Activated naive CD8-positive, alpha-beta T cell treated with anti-CD3 and anti-CD28 coated beads for 36 hours (primary cell): ENCODE results near the gene RD3L. TPM values are rescaled to one million over a fixed set of nuclear protein-coding genes. Genes with fewer than 3 reads are reported as not detected.

ENCODE experiments used
- DNase-seq: peaks from one replicate; pipeline ENCODE4 v3.0.0; 2021
- H3K27ac Mint-ChIP-seq: one replicate; pipeline ENCODE4 v1.8.0; 2022; ENCODE audit warnings: mild to moderate bottlenecking, moderate library complexity, mixed read lengths
- H3K27me3 Mint-ChIP-seq: one replicate; pipeline ENCODE4 v1.8.0; 2022; ENCODE audit warnings: mild to moderate bottlenecking, mixed read lengths
- H3K36me3 Mint-ChIP-seq: one replicate; pipeline ENCODE4 v1.8.0; 2021; ENCODE audit warnings: mild to moderate bottlenecking, mixed read lengths
- H3K4me1 Mint-ChIP-seq: one replicate; pipeline ENCODE4 v1.8.0; 2021; ENCODE audit warnings: mixed read lengths
- H3K4me3 Mint-ChIP-seq: one replicate; pipeline ENCODE4 v1.8.0; 2022; ENCODE audit warnings: mild to moderate bottlenecking, moderate library complexity, mixed read lengths
- H3K9me3 Mint-ChIP-seq: one replicate; pipeline ENCODE4 v1.8.0; 2022; ENCODE audit warnings: mixed read lengths
- total RNA-seq, 2 experiments: library from RNA; stranded (reverse); gene quantifications; one replicate each; pipeline ENCODE4 v1.2.3, GENCODE V29; 2021

The RD3L gene
- total RNA-seq, 2 experiments from 2014 or later, result not detected

DNA sequence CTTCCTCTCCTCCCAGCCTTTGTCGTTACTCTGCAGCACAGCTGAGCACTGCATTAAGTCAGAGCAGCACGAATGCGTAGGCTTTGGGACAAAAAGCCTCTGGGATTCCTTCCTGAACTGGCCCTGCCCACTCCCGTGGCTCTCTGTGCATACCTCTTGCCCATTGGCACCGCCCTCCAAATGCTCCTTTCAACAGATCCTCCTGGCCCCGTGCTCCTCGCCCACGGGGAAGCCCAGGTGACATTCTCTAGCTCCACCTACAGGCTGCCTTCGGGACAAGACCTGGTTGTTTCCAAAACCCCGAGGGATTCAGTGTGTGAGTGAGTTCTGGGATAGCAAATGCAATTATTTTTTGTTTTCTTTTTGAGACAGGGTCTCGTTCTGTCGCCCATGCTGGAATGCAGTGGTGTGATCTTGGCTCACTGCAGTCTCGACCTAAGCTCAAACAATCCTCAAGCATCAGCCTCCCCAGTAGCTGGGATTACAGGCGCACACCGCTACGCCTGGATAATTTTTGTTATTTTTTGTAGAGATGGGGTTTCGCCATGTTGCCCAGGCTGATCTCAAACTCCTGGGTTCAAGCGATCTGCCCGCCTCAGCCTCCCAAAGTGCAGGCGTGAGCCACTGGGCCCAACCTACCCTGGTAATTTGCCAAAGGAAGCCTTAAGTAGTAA, 31.9 kb downstream of the RD3L start:
- Mint-ChIP-seq H3K27me3 (no peaks in the 10 kb centered on the region), H3K36me3 (peaks cover 10% of the 10 kb centered on the region), H3K4me1 (peaks cover 17% of the 10 kb centered on the region), H3K9me3 (no peaks in the 10 kb centered on the region), H3K4me3 (peak overlapping the region; percentile 5), H3K27ac (peak overlapping the region; percentile 61)
- DNase-seq, result peak; percentile 70

DNA sequence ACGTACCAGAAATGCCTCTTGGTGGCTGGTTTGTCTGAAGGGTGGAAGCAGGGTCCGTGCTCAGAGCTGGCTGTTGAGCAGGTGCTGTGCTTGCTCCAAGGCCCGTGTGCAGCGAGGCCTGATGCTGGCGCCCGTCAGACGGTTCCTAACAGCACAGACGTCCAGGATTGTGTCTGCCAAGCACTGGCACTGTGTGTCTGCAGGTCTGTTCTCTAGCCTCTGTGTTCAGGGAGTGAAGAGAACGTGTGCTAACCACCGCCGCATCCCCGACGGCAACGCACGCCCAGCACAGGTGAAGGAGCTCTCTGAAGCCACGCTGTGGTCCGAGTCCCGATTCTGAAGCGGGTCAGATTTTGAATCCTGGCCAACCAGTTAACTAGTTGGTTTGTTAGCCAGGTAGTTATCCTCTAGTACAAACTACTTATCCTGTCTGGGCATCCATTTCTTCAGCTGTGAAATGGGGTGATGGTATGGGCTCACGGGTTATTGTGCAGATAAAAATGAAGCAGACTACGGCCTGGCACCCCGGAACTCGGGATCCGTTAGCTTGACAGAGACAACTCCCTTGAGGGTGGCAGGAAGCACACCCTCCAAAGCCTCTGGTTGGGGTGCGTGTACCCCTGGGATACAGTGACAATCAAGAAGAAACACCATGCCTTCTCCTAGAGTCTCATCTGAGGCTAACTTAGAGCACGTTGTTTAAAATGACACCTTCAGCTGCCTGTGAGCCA, 32.6 kb downstream of the RD3L start:
- peaks cover 15% of the 10 kb centered on the region for H3K4me1 Mint-ChIP-seq

DNA sequence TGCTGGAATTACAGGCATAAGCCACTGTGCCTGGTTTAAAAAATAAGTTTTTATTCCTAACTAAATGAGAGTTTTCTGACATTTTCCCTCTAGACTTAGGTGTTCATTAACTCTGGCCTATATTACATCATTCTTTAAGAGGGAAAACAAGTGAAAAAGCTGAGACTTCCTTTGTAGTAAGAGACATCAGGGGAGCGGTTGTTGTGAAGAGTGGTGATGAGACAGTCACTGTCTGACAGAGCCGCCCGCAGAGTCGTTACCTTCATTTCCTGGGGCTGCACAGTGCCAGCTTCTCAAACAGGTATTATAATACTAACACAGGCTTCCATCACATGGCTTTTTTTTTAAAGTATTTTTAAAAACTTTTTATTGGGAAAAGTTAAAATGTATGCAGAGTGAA, 33.7 kb downstream of the RD3L start:
- H3K36me3 Mint-ChIP-seq, result peaks cover 4% of the 10 kb centered on the region
- no peak for DNase-seq
- peaks cover 15% of the 10 kb centered on the region for H3K4me1 Mint-ChIP-seq
- peak overlapping the region; percentile 82 for H3K27ac Mint-ChIP-seq
- H3K9me3 Mint-ChIP-seq, result no peaks in the 10 kb centered on the region
- peaks cover 2% of the 10 kb centered on the region for H3K27me3 Mint-ChIP-seq
- no peak overlapping the region for H3K4me3 Mint-ChIP-seq

More for the DNA sequence above, 32.6 kb downstream of the RD3L start:
- peaks cover 7% of the 10 kb centered on the region for H3K36me3 Mint-ChIP-seq
- H3K4me3 Mint-ChIP-seq, result no peak overlapping the region
- no peaks in the 10 kb centered on the region for H3K9me3 Mint-ChIP-seq
- H3K27me3 Mint-ChIP-seq, result no peaks in the 10 kb centered on the region
- H3K27ac Mint-ChIP-seq, result no peak overlapping the region
- DNase-seq, result no peak

DNA sequence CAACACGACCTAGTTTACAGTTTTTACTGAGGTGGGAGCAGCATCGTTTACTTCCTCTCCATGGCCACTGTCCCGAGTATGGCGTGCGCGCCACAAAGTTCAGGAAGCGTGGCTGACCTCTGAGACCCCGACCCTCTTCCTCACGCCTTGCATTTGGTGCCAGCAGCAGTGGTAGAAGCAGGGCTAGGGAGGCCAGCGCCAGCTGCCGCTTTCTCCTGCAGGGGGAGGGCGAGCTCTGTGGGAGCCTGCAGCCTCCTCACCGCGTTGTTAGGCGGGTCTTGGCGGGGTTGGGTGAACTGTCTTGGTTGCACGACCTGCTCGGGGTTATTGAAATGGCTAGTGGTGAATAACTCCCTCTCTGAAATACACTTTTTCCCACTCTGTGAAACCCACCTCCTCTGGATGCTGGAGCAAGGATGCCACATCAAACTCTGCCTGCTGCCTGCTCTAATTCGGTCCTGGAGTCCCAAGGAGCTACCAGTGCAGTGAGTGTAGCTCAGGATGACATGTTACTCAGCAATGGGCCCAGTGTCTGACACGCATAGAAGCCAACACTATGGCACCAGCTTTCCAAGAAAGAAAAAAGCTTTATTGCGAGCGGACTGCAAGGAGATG, 36.4 kb downstream of the RD3L start:
- H3K36me3 Mint-ChIP-seq, result peaks cover 4% of the 10 kb centered on the region
- DNase-seq, result peak; percentile 33
- peaks cover 4% of the 10 kb centered on the region for H3K27me3 Mint-ChIP-seq
- H3K4me3 Mint-ChIP-seq, result peak overlapping the region; percentile 71
- H3K27ac Mint-ChIP-seq, result no peak overlapping the region
- H3K9me3 Mint-ChIP-seq, result no peaks in the 10 kb centered on the region
- H3K4me1 Mint-ChIP-seq, result peaks cover 17% of the 10 kb centered on the region

DNA sequence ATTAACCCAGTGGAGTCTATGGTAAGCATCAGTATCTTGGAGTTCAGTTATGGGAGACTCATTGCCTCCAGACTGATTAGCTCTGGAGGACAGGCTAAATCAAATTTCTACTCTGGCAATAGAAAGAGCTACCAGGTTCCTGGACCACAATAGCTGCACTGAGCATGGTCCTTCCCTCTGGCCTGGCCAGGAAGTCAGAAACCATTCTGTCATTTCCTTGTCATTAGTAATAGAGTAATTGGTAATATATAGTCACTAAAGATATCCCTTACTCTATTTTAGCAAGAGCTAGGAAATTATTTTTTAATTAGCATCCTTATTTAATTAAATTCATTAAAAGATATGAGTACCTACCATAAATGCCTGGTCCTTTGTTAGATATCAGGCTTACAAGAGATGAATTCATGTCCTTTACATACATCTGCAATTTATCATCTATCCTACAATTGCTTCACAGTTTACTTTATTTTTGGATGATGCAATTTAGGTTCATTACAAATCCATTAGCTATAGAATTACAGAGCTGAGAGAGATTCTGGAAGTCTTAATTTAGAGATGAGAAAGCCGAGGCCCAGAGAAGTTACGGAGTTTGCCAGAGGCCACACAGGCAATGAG, 37.7 kb downstream of the RD3L start:
- Mint-ChIP-seq H3K36me3 (peaks cover under 1% of the 10 kb centered on the region), H3K27ac (no peak overlapping the region), H3K27me3 (peaks cover 7% of the 10 kb centered on the region), H3K9me3 (no peaks in the 10 kb centered on the region), H3K4me1 (peaks cover 13% of the 10 kb centered on the region), H3K4me3 (no peak overlapping the region)
- no peak for DNase-seq

DNA sequence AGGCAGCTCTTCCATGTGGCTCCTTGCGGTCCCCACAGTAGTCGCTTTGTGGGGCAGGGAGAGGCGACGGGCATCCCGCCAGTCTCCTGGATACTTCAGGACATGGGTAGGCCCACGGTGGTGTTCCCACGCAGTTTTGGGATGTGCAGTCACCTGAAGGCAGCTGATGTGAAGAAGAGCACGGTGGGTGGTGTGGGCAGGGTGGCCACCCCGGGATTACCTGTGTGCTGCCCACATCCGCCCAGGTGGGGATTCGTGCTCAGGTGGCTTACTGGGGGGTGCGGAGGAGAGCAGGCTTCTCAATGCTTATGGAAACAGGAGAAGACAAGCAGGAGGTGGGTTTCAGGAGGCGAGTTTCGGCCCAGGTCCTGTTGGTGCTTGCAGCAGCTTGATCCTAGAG, 42.5 kb downstream of the RD3L start:
- no peak for DNase-seq
- peaks cover 7% of the 10 kb centered on the region for H3K27me3 Mint-ChIP-seq
- H3K36me3 Mint-ChIP-seq, result no peaks in the 10 kb centered on the region
- H3K9me3 Mint-ChIP-seq, result no peaks in the 10 kb centered on the region
- H3K4me3 Mint-ChIP-seq, result no peak overlapping the region
- H3K27ac Mint-ChIP-seq, result no peak overlapping the region
- H3K4me1 Mint-ChIP-seq, result peaks cover 4% of the 10 kb centered on the region

DNA sequence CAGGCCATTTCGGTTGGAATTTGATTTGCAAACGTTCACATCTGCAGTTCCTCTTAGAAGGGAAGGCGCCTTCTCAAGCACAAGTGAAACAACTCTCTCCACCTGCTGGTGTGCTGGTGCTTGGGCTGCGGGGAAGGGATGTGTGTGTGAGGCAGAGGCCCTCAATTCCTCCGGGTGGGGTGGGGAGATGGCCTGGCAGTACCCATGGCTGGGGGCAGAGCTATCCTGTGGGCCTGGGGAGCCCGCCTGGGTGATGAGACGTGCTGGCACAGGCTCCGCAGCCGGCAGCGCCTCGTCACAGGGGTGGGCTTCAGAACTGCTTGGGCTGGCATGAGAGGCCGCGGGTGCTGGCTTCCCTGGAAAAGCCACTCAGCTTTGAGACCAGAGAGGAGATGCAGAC, 43.0 kb downstream of the RD3L start:
- Mint-ChIP-seq H3K9me3 (no peaks in the 10 kb centered on the region), H3K27ac (no peak overlapping the region), H3K4me3 (no peak overlapping the region), H3K4me1 (peaks cover 4% of the 10 kb centered on the region), H3K36me3 (no peaks in the 10 kb centered on the region), H3K27me3 (peaks cover 7% of the 10 kb centered on the region)
- DNase-seq, result no peak

DNA sequence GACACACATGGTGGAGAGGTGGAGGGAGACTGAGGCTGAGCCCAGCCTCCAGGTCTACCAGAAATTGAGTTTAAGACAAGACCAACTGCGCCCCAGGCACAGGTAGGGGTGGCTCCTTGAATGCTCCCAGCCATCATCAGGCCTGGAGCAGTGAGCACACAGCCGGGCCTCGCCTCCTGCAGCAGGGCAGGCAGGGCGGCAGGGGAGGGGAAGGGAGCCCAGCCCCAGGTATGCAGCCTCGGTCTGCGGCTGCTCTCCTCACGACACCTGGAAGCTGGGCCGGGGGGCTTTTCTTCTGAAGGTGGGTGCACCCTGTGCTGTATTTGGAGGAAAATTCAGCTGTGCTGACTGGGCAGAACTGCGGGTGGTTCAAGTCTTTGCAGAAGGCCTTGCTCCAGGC, 43.6 kb downstream of the RD3L start:
- no peak for DNase-seq
- Mint-ChIP-seq H3K27me3 (peaks cover 6% of the 10 kb centered on the region), H3K4me3 (no peak overlapping the region), H3K27ac (no peak overlapping the region), H3K36me3 (no peaks in the 10 kb centered on the region), H3K4me1 (peaks cover 4% of the 10 kb centered on the region), H3K9me3 (no peaks in the 10 kb centered on the region)

DNA sequence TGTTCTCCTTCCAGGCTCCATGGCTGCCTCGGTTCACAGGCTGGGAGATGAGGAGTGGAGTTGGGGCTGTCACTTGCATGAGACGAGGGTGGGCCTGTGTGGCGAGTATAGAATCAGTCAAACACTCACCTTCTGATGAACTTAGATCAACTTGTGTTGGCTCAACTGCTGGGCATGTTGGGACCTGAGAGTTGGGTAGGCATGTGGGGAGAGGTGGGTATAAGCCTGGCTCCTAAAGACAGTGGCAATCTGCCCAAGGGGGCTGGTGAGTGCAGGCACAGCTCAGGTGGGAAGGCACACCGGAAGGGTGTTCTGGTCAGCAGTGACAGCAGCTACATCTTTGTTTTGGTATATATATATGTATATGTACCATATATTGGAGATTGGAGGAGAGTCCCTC, 44.1 kb downstream of the RD3L start:
- H3K4me3 Mint-ChIP-seq, result no peak overlapping the region
- H3K27me3 Mint-ChIP-seq, result peaks cover 3% of the 10 kb centered on the region
- DNase-seq, result no peak
- H3K36me3 Mint-ChIP-seq, result no peaks in the 10 kb centered on the region
- H3K4me1 Mint-ChIP-seq, result peaks cover 4% of the 10 kb centered on the region
- no peaks in the 10 kb centered on the region for H3K9me3 Mint-ChIP-seq
- H3K27ac Mint-ChIP-seq, result no peak overlapping the region

DNA sequence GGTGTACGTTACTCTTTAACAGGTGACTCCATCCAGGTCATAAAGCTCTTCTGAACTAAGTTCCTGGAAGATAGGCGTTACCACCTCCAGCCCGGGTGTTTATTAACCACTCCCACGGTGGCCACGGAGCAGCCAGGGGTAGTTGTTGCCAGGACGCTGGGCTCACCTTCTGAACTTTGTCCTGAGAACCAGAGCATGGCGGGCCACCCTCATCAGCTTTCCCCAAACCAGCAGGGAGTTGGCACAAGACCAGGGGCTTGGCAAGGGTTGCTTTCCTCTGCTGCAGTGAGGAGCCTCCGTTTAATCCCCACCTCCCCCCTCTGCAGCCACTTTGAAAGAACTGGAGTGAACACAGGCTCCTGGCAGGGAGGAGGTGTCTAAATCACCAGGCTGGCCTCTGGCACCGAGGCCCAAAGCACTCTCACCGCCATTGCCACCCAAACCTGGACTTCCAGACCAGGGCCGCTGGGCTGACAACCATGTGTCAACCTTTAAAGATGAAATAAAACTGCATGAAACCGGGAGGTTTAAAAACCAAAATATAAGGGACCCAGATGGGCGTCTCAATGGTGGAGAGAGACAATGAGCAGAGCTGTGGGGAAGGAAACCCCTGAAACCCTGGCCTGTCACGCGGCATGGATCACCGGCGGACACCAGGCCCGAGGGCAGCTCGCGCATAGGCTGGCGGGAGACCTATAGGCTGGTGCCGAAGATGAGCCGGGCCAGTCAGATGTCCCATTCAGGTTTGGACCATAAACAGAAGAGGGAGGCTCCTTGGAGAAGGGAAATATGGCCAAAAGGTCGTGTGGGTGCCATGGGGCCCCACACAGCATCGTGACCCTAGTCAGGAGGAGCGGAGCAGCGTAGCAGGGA, 45.0 kb downstream of the RD3L start:
- Mint-ChIP-seq H3K4me3 (no peak overlapping the region), H3K36me3 (no peaks in the 10 kb centered on the region), H3K4me1 (peaks cover 4% of the 10 kb centered on the region), H3K27ac (no peak overlapping the region), H3K9me3 (no peaks in the 10 kb centered on the region), H3K27me3 (peaks cover 3% of the 10 kb centered on the region)
- no peak for DNase-seq

DNA sequence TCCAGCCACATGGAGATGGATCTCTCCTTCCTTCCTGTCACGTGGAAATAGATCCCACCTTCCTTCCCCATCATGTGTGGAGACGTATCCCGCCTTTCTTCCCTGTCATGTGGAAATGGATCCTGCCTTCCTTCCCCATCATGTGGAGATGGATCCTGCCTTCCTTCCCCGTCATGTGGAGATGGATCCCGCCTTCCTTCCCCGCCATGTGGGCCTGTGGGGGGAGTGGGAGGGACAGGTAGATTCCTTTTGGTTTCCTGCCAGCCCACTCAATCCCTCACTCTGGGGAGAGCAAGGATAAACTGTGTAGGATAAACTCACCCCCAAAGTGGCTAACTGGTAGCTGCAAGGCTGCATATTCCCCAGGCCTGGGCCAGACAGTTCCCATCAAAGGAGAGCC, 45.8 kb downstream of the RD3L start:
- Mint-ChIP-seq H3K4me3 (no peak overlapping the region), H3K27ac (no peak overlapping the region), H3K27me3 (peaks cover 3% of the 10 kb centered on the region)

DNA sequence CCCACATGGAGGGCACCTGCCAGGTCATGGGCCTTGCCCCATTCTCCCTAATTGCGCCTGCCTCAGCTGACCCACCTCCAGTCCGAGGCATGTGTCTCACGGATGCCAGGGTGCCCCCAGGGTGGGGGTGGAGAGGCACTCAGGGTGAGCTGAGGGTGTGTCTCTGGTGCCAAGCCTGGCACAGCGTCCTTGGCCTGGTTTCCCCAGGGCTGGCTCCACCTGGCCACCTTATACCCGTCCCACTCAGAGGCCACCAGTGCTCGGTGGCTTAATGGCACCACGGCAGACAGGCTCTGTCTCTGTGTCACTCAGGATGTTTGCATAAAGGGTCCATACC, 47.6 kb downstream of the RD3L start:
- H3K27me3 Mint-ChIP-seq, result no peaks in the 10 kb centered on the region
- H3K36me3 Mint-ChIP-seq, result no peaks in the 10 kb centered on the region
- no peaks in the 10 kb centered on the region for H3K9me3 Mint-ChIP-seq
- no peak overlapping the region for H3K4me3 Mint-ChIP-seq
- no peak for DNase-seq
- H3K4me1 Mint-ChIP-seq, result no peaks in the 10 kb centered on the region
- no peak overlapping the region for H3K27ac Mint-ChIP-seq

More for the DNA sequence above, 45.8 kb downstream of the RD3L start:
- H3K4me1 Mint-ChIP-seq, result peaks cover 4% of the 10 kb centered on the region
- no peaks in the 10 kb centered on the region for H3K9me3 Mint-ChIP-seq
- H3K36me3 Mint-ChIP-seq, result no peaks in the 10 kb centered on the region
- no peak for DNase-seq

DNA sequence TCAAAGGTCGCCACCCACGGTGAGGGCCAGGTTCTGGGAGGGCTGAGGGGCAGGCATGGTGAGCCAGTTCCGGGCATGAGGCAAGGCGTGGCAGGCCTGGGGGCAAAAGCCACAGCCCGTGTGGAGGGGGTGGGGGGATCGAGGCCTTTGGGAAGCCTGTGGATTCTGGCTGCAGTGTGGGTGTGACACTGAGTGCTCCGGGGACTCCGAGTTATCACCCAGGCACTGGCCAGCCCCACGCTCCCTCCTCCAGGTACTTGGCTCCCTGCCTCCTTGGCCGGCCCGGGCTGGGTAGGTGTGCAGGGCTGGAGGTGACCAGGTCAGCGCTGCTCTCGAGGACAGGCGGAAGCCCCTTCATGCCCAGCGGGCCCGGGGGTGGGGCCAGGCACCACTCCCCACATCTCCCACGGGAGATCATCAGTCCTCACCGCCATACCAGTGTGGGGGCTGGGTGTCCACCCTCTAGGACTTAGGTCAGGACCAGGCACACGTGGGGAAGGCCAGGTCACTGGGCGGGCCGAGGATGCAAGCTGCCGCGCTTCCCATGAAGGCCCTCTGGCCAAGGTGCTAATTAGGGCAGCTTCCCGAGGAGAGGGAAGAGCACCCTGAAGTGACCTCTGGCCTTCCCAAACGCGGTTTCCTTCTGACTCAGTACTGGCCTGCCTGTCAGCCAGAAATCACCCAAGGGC, 48.2 kb downstream of the RD3L start:
- Mint-ChIP-seq H3K27me3 (no peaks in the 10 kb centered on the region), H3K36me3 (no peaks in the 10 kb centered on the region)

DNA sequence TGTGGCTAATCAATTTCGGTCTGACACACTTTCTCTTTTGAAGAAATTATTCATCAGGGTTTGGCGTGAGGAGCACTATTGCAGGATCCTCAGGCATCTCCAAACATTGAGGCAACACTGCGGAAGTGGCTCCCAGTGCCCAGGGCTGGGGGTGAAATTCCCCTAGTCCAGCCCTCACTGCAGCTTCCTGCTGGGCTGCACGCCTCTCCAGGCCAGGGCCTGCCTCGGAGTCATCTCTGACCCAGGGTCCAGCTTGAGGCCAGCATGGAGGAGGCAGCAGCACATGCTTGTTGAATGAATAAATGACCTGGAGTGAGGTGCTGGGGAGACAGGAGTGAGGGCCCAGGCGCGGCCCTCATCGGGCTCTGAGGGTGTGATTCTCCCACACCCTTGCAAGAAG, 50.1 kb downstream of the RD3L start:
- Mint-ChIP-seq H3K36me3 (no peaks in the 10 kb centered on the region), H3K4me1 (no peaks in the 10 kb centered on the region), H3K9me3 (no peaks in the 10 kb centered on the region), H3K27me3 (no peaks in the 10 kb centered on the region), H3K4me3 (no peak overlapping the region), H3K27ac (no peak overlapping the region)
- no peak for DNase-seq

More for the DNA sequence above, 48.2 kb downstream of the RD3L start:
- Mint-ChIP-seq H3K27ac (no peak overlapping the region), H3K9me3 (no peaks in the 10 kb centered on the region), H3K4me1 (no peaks in the 10 kb centered on the region), H3K4me3 (no peak overlapping the region)
- DNase-seq, result no peak
